ENCODE data around the gene TTLL11. TPM values are rescaled to one million over a fixed set of nuclear protein-coding genes. Genes with fewer than 3 reads are reported as not detected.
"Not testable (repeated sequence)": the region's sequence is repeated elsewhere in the genome, so short reads cannot be mapped to it uniquely, and the experiment has no call there.

Gene TTLL11
- total RNA-seq, 2 donors from 2014 or later = 2.3 to 4.2 TPM

GRCh38 chr9:121984726-121985402 is 108.2 kb downstream of the TTLL11 start:
- H3K9me3 ChIP-seq (ENCODE audit: control insufficient read depth, low read length, poor library complexity, severe bottlenecking) = no peaks in the 10 kb centered on the region
- Mint-ChIP-seq H3K27ac (no peak overlapping the region), H3K4me1 (peaks cover 7% of the 10 kb centered on the region), H3K36me3 (ENCODE audit: low read depth) (peaks cover 9% of the 10 kb centered on the region), H3K4me3 (no peak overlapping the region), H3K27me3 (no peaks in the 10 kb centered on the region)
- ATAC-seq (no peak), DNase-seq (no peak)

- H3K27ac Mint-ChIP-seq = no peak overlapping the region
- no peak for DNase-seq
- H3K4me3 Mint-ChIP-seq = no peak overlapping the region
- H3K4me1 Mint-ChIP-seq = peaks cover 7% of the 10 kb centered on the region
- H3K9me3 ChIP-seq (ENCODE audit: control insufficient read depth, low read length, poor library complexity, severe bottlenecking) = no peaks in the 10 kb centered on the region
- no peak for ATAC-seq
- H3K27me3 Mint-ChIP-seq = no peaks in the 10 kb centered on the region
- H3K36me3 Mint-ChIP-seq (ENCODE audit: low read depth) = peaks cover 9% of the 10 kb centered on the region
Observed at GRCh38 chr9:121983736-121984135, 109.4 kb downstream of the TTLL11 start.

GRCh38 chr9:121981118-121981883 is 111.8 kb downstream of the TTLL11 start:
- Mint-ChIP-seq H3K36me3 (ENCODE audit: low read depth) (no peaks in the 10 kb centered on the region), H3K4me1 (no peaks in the 10 kb centered on the region), H3K27me3 (no peaks in the 10 kb centered on the region), H3K27ac (no peak overlapping the region), H3K4me3 (no peak overlapping the region)
- no peak for DNase-seq
- no peak for ATAC-seq
- no peaks in the 10 kb centered on the region for H3K9me3 ChIP-seq (ENCODE audit: control insufficient read depth, low read length, poor library complexity, severe bottlenecking)

GRCh38 chr9:121980665-121981064 is 112.4 kb downstream of the TTLL11 start:
- not testable (repeated sequence) for H3K36me3 Mint-ChIP-seq (ENCODE audit: low read depth); H3K4me1 Mint-ChIP-seq; H3K27ac Mint-ChIP-seq; DNase-seq; H3K4me3 Mint-ChIP-seq; H3K9me3 ChIP-seq (ENCODE audit: control insufficient read depth, low read length, poor library complexity, severe bottlenecking); ATAC-seq; H3K27me3 Mint-ChIP-seq

- Mint-ChIP-seq H3K36me3 (ENCODE audit: low read depth) (no peaks in the 10 kb centered on the region), H3K4me1 (no peaks in the 10 kb centered on the region), H3K27ac (no peak overlapping the region), H3K4me3 (no peak overlapping the region), H3K27me3 (no peaks in the 10 kb centered on the region)
- no peaks in the 10 kb centered on the region for H3K9me3 ChIP-seq (ENCODE audit: control insufficient read depth, low read length, poor library complexity, severe bottlenecking)
- no peak for ATAC-seq
- DNase-seq = no peak
Observed at GRCh38 chr9:121979736-121980135, 113.4 kb downstream of the TTLL11 start.

GRCh38 chr9:121976751-121977150 is 116.4 kb downstream of the TTLL11 start:
- Mint-ChIP-seq H3K27ac (no peak overlapping the region), H3K4me3 (no peak overlapping the region), H3K27me3 (no peaks in the 10 kb centered on the region), H3K4me1 (no peaks in the 10 kb centered on the region), H3K36me3 (ENCODE audit: low read depth) (no peaks in the 10 kb centered on the region)
- H3K9me3 ChIP-seq (ENCODE audit: control insufficient read depth, low read length, poor library complexity, severe bottlenecking) = no peaks in the 10 kb centered on the region
- ATAC-seq (no peak), DNase-seq (no peak)

GRCh38 chr9:121975801-121976277 is 117.3 kb downstream of the TTLL11 start:
- H3K4me1 Mint-ChIP-seq = no peaks in the 10 kb centered on the region
- H3K27me3 Mint-ChIP-seq = no peaks in the 10 kb centered on the region
- no peak overlapping the region for H3K27ac Mint-ChIP-seq
- ATAC-seq (no peak), DNase-seq (no peak)
- no peaks in the 10 kb centered on the region for H3K36me3 Mint-ChIP-seq (ENCODE audit: low read depth)
- no peaks in the 10 kb centered on the region for H3K9me3 ChIP-seq (ENCODE audit: control insufficient read depth, low read length, poor library complexity, severe bottlenecking)
- no peak overlapping the region for H3K4me3 Mint-ChIP-seq

GRCh38 chr9:121974421-121974820 is 118.7 kb downstream of the TTLL11 start:
- DNase-seq (no peak), ATAC-seq (no peak)
- Mint-ChIP-seq H3K36me3 (ENCODE audit: low read depth) (no peaks in the 10 kb centered on the region), H3K4me3 (no peak overlapping the region), H3K27me3 (no peaks in the 10 kb centered on the region), H3K4me1 (no peaks in the 10 kb centered on the region), H3K27ac (no peak overlapping the region)
- H3K9me3 ChIP-seq (ENCODE audit: control insufficient read depth, low read length, poor library complexity, severe bottlenecking) = no peaks in the 10 kb centered on the region

GRCh38 chr9:121972501-121972981 is 120.6 kb downstream of the TTLL11 start:
- Mint-ChIP-seq H3K4me1 (no peaks in the 10 kb centered on the region), H3K4me3 (no peak overlapping the region), H3K27ac (no peak overlapping the region), H3K36me3 (ENCODE audit: low read depth) (no peaks in the 10 kb centered on the region), H3K27me3 (no peaks in the 10 kb centered on the region)
- no peaks in the 10 kb centered on the region for H3K9me3 ChIP-seq (ENCODE audit: control insufficient read depth, low read length, poor library complexity, severe bottlenecking)
- no peak for ATAC-seq
- no peak for DNase-seq

GRCh38 chr9:121968056-121968455 is 125.1 kb downstream of the TTLL11 start:
- no peaks in the 10 kb centered on the region for H3K4me1 Mint-ChIP-seq
- no peak overlapping the region for H3K4me3 Mint-ChIP-seq
- H3K27ac Mint-ChIP-seq = no peak overlapping the region
- H3K9me3 ChIP-seq (ENCODE audit: control insufficient read depth, low read length, poor library complexity, severe bottlenecking) = no peaks in the 10 kb centered on the region
- DNase-seq = no peak
- ATAC-seq = no peak
- H3K36me3 Mint-ChIP-seq (ENCODE audit: low read depth) = no peaks in the 10 kb centered on the region
- H3K27me3 Mint-ChIP-seq = no peaks in the 10 kb centered on the region

- no peak overlapping the region for H3K27ac Mint-ChIP-seq
- no peaks in the 10 kb centered on the region for H3K27me3 Mint-ChIP-seq
- H3K36me3 Mint-ChIP-seq (ENCODE audit: low read depth) = peaks cover 2% of the 10 kb centered on the region
Observed at GRCh38 chr9:121966706-121967105, 126.4 kb downstream of the TTLL11 start.

GRCh38 chr9:121963528-121963995 is 129.5 kb downstream of the TTLL11 start:
- H3K9me3 ChIP-seq (ENCODE audit: control insufficient read depth, low read length, poor library complexity, severe bottlenecking) = no peaks in the 10 kb centered on the region
- H3K4me3 Mint-ChIP-seq = no peak overlapping the region
- H3K36me3 Mint-ChIP-seq (ENCODE audit: low read depth) = peaks cover 2% of the 10 kb centered on the region
- no peak for DNase-seq
- no peaks in the 10 kb centered on the region for H3K4me1 Mint-ChIP-seq
- ATAC-seq = no peak
- no peaks in the 10 kb centered on the region for H3K27me3 Mint-ChIP-seq
- no peak overlapping the region for H3K27ac Mint-ChIP-seq

More at GRCh38 chr9:121966706-121967105, 126.4 kb downstream of the TTLL11 start:
- Mint-ChIP-seq H3K4me1 (no peaks in the 10 kb centered on the region), H3K4me3 (no peak overlapping the region)
- ATAC-seq (no peak), DNase-seq (no peak)
- no peaks in the 10 kb centered on the region for H3K9me3 ChIP-seq (ENCODE audit: control insufficient read depth, low read length, poor library complexity, severe bottlenecking)

GRCh38 chr9:121962421-121962820 is 130.7 kb downstream of the TTLL11 start:
- DNase-seq = no peak
- Mint-ChIP-seq H3K4me1 (no peaks in the 10 kb centered on the region), H3K4me3 (no peak overlapping the region), H3K27ac (no peak overlapping the region), H3K36me3 (ENCODE audit: low read depth) (peaks cover 2% of the 10 kb centered on the region), H3K27me3 (no peaks in the 10 kb centered on the region)
- no peak for ATAC-seq
- no peaks in the 10 kb centered on the region for H3K9me3 ChIP-seq (ENCODE audit: control insufficient read depth, low read length, poor library complexity, severe bottlenecking)

Data from T-helper 17 cell (primary cell).